ENCODE data around the gene IGF2BP1.

GRCh38 chr17:49071106-49071505, 73.9 kb downstream of the IGF2BP1 start:
- TF ChIP-seq CTCF (IDR thresholded peaks at IDR 0.05; ENCODE audit: insufficient read depth, low read length, poor library complexity, severe bottlenecking) (no peak), EZH2phosphoT487 (conservative IDR thresholded peaks at IDR 0.05; ENCODE audit: low read length) (no peak)

Measured in SU-DHL-6 (cell line).